Osteocyte (in vitro differentiated cells): ENCODE results near the gene PNPLA4. TPM values are rescaled to one million over a fixed set of nuclear protein-coding genes. Genes with fewer than 3 reads are reported as not detected.
A peak's percentile ranks its signal among the peaks of the same experiment; 100 is the strongest.

Experiments used
- DNase-seq: peaks from one replicate; pipeline ENCODE4 v3.0.0; 2021; ENCODE audit warnings: mixed read lengths; ENCODE audit not compliant: unreplicated experiment; ENCODE audit errors: extremely low spot score
- H3K27ac Mint-ChIP-seq: one replicate; pipeline ENCODE4 v1.8.0; 2021; ENCODE audit warnings: mild to moderate bottlenecking, mixed read lengths; ENCODE audit not compliant: unreplicated experiment
- H3K27me3 Mint-ChIP-seq: one replicate; pipeline ENCODE4 v1.8.0; 2021; ENCODE audit warnings: mixed read lengths; ENCODE audit not compliant: unreplicated experiment
- H3K36me3 Mint-ChIP-seq: one replicate; pipeline ENCODE4 v1.8.0; 2021; ENCODE audit warnings: mixed read lengths; ENCODE audit not compliant: unreplicated experiment
- H3K4me1 Mint-ChIP-seq: one replicate; pipeline ENCODE4 v1.8.0; 2021; ENCODE audit warnings: mixed read lengths; ENCODE audit not compliant: unreplicated experiment
- H3K4me3 Mint-ChIP-seq: one replicate; pipeline ENCODE4 v1.8.0; 2021; ENCODE audit warnings: mild to moderate bottlenecking, moderate library complexity, mixed read lengths; ENCODE audit not compliant: unreplicated experiment
- H3K9me3 Mint-ChIP-seq: one replicate; pipeline ENCODE4 v1.8.0; 2021; ENCODE audit warnings: mixed read lengths; ENCODE audit not compliant: unreplicated experiment
- total RNA-seq: library from RNA; stranded (reverse); gene quantifications from 2 replicates; pipeline ENCODE4 v1.2.1, GENCODE V29; 2021
- TF ChIP-seq, protein P1 (sequence below): fragments of 200-600 bp; sonication (generic); IDR thresholded peaks from 2 replicates; pipeline ENCODE4 v1.5.0; 2021; ENCODE audit warnings: antibody characterized with exemption, mild to moderate bottlenecking, moderate library complexity

PNPLA4 gene
- total RNA-seq, 1 donor from 2014 or later, result 15.6 TPM

DNA sequence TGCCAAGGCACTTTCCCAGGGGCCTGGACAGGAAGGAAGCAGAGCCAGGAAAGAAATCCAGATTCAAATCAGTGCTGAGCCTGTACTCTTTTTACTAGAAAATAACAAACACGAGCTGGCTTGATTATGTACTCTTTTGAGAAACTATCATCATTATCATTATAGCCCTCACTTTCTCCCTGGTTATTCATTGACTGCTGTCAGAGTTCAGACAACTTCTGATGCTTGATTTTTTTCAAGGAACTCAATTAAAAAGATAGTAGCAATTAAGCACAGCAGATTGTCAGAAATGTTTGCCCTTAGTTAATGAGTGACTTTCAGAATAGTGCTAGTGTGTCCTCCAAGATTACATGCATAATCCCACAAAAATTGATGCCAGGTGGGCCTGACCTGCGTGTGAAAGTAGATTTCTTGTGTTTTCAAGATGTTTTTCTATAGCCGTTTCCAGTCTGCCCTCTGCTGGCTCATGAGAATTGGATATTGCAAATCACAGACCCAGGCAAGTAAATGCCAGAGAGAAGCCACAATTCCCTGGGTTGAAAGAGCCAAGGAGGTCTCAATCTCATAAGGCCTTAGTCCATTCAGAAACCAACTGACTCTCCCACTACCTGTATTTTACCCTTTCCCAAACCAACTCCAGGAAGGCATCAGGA lies 14.3 kb upstream of the PNPLA4 start:
- H3K36me3 Mint-ChIP-seq, result no peaks in the 10 kb centered on the region
- TF ChIP-seq, protein P1, sequence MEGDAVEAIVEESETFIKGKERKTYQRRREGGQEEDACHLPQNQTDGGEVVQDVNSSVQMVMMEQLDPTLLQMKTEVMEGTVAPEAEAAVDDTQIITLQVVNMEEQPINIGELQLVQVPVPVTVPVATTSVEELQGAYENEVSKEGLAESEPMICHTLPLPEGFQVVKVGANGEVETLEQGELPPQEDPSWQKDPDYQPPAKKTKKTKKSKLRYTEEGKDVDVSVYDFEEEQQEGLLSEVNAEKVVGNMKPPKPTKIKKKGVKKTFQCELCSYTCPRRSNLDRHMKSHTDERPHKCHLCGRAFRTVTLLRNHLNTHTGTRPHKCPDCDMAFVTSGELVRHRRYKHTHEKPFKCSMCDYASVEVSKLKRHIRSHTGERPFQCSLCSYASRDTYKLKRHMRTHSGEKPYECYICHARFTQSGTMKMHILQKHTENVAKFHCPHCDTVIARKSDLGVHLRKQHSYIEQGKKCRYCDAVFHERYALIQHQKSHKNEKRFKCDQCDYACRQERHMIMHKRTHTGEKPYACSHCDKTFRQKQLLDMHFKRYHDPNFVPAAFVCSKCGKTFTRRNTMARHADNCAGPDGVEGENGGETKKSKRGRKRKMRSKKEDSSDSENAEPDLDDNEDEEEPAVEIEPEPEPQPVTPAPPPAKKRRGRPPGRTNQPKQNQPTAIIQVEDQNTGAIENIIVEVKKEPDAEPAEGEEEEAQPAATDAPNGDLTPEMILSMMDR, result peak; percentile 53
- H3K27ac Mint-ChIP-seq, result no peak overlapping the region
- no peak overlapping the region for H3K4me3 Mint-ChIP-seq
- H3K9me3 Mint-ChIP-seq, result no peaks in the 10 kb centered on the region
- no peaks in the 10 kb centered on the region for H3K4me1 Mint-ChIP-seq
- DNase-seq, result no peak
- no peaks in the 10 kb centered on the region for H3K27me3 Mint-ChIP-seq

DNA sequence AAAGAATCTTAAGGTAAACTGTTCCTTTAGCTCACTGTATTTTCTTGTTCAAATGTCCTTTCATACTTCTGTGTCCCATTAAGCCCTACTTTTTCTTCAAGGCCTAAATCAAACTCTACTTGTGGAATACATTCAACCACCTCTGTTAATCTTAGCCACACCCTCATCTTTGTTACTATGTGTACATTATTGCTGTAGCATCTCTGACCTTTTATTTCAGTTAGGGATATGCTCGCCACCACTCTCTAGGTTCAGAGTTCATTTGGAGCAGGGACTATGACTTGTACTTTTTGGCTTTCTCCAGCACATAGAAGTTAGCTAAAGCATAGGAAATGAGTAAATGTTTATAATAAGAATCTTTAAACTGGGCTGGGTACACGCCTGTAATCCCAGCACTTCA lies 6.8 kb upstream of the PNPLA4 start:
- Mint-ChIP-seq H3K4me1 (no peaks in the 10 kb centered on the region), H3K4me3 (no peak overlapping the region), H3K27me3 (no peaks in the 10 kb centered on the region), H3K27ac (no peak overlapping the region), H3K36me3 (no peaks in the 10 kb centered on the region), H3K9me3 (no peaks in the 10 kb centered on the region)
- TF ChIP-seq, protein P1, result no peak
- DNase-seq, result no peak

DNA sequence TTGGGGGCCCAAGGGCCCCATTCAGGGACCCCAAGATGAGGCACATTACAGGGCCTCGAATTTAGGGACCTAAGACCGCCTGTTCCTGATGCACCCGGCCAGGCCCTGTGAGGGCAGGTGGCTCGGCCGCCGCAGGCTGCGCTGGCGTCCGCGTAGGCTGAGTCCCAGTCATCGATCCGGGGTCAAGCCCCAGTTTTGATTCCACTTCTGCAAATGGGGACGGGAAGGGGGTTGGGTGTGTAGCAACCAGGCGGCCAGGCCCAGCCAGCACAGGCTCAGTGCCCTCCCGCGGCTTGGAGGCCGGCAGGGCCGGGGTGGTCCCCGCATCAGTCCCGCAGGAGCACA lies 327 bp downstream of the PNPLA4 start:
- Mint-ChIP-seq H3K9me3 (no peaks in the 10 kb centered on the region), H3K27me3 (no peaks in the 10 kb centered on the region), H3K27ac (peak overlapping the region; percentile 97), H3K4me1 (peaks cover 13% of the 10 kb centered on the region), H3K36me3 (no peaks in the 10 kb centered on the region), H3K4me3 (peak overlapping the region; percentile 88)
- TF ChIP-seq, protein P1, result no peak
- DNase-seq, result no peak

DNA sequence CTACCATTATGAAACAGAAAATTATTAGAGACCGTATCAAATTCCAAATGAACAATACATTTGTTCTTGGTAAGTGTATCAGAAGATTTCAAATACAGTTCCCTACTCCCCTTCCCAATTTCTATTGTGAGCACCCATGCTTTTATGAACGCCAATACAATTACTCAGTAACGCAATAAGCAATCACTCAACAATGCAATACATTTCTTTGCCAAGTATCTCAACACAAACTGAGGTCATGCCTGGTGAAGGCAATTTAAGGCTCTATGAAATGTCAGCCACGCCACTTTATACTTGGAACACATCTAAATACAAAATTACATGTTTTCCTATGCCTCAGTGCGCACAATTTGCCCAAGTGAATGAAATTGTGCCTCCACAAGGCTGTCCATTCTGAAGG lies 712 bp downstream of the PNPLA4 start:
- Mint-ChIP-seq H3K9me3 (no peaks in the 10 kb centered on the region), H3K4me1 (peaks cover 13% of the 10 kb centered on the region), H3K27me3 (no peaks in the 10 kb centered on the region), H3K4me3 (peak overlapping the region; percentile 88), H3K27ac (peak overlapping the region; percentile 60), H3K36me3 (no peaks in the 10 kb centered on the region)
- TF ChIP-seq, protein P1, result no peak
- DNase-seq, result no peak

DNA sequence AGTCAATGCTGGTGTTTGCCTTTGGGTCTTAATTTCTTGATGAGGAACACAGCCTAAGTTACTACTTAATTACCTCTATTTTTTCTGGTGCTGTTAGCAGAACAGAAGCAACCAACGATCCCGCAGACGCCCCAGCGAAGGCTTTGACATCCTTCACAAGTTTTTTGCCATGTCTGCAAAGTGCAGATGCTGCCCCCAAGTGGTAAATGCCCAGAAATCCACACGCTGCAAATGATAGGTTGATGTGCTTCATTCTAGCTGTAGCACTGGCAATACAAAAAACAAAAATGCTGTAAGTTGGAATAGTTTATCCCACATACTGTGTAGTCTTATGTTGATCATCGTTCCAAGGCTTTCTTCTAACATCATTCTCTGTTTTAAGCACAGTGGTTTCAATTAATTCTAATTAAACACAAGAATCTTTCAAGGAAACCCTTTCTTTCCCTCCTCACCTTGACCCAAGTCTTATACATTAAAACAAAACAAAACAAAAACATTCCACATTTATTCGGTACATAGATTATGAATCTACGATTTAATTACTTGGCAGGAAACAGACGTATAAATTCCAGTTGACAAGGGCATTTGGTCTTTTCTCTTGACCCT lies 1.2 kb downstream of the PNPLA4 start:
- H3K4me3 Mint-ChIP-seq, result peak overlapping the region; percentile 88
- TF ChIP-seq, protein P1, result peak; percentile 87
- no peaks in the 10 kb centered on the region for H3K36me3 Mint-ChIP-seq
- peaks cover 13% of the 10 kb centered on the region for H3K4me1 Mint-ChIP-seq
- no peak for DNase-seq
- no peaks in the 10 kb centered on the region for H3K27me3 Mint-ChIP-seq
- H3K27ac Mint-ChIP-seq, result peak overlapping the region; percentile 60
- H3K9me3 Mint-ChIP-seq, result no peaks in the 10 kb centered on the region
